Psoas muscle (tissue), 8 donors: ENCODE data around the gene COPE. TPM values are rescaled to one million over a fixed set of nuclear protein-coding genes. Genes with fewer than 3 reads are reported as not detected.
A peak's percentile ranks its signal among the peaks of the same experiment; 100 is the strongest.

Experiments used
- ATAC-seq, 4 donors: fragments of 200-7000 bp; cut with Tn5 transposase; one replicate each; pipeline ENCODE4 v1.9.1; 2020; ENCODE audit warnings: moderate library complexity in 3 of 4, mild to moderate bottlenecking in 2 of 4
- DNase-seq, 2 donors: peaks; one replicate each; pipeline ENCODE4 v3.0.0-alpha.2; 2020
- H3K27ac ChIP-seq: fragments of 200-600 bp; one replicate; pipeline ENCODE4 v1.8.0; 2022
- H3K27me3 ChIP-seq, 3 donors: fragments of 200-600 bp in 1 of 3; one replicate each; pipeline versions ENCODE4 v1.6.1 to v1.8.0; 2013 to 2022; ENCODE audit warnings: low read length in 2 of 3, mild to moderate bottlenecking in 2 of 3, moderate library complexity in 1 of 3; ENCODE audit not compliant: insufficient read depth in 3 of 3
- H3K36me3 ChIP-seq, 2 donors: fragments of 200-600 bp in 1 of 2; one replicate each; pipeline versions ENCODE4 v1.6.1 to v1.8.0; 2013 to 2022; ENCODE audit warnings: low read depth in 1 of 2, mild to moderate bottlenecking in 1 of 2, moderate library complexity in 1 of 2; ENCODE audit not compliant: insufficient read depth in 1 of 2
- H3K4me1 ChIP-seq: fragments of 200-600 bp; one replicate; pipeline ENCODE4 v1.8.0; 2022
- H3K4me3 ChIP-seq: fragments of 200-600 bp; one replicate; pipeline ENCODE4 v1.8.0; 2022; ENCODE audit warnings: mild to moderate bottlenecking
- H3K9me3 ChIP-seq: fragments of 200-600 bp; one replicate; pipeline ENCODE4 v1.8.0; 2022
- WGBS, 3 donors: extraction: QIAGEN DNeasy Blood & Tissue Kit; methylation state at CpG; one replicate each; pipeline versions ENCODE4 v1.1.6 to v1.1.7; 2013; 5-methylcytosine and 5-hydroxymethylcytosine counted together
- intact Hi-C, 2 donors: fragments of 100-400 bp; cut with DNase I; formaldehyde crosslinking; loops; one replicate each; pipeline versions ENCODE4 v1.11.0 to v1.14.2; 2022
- polyA plus RNA-seq, 3 donors: library from polyadenylated mRNA; stranded (reverse); fragments of 200-250 nt; gene quantifications; one replicate each; pipeline ENCODE4 v1.2.3, GENCODE V29; 2013
- total RNA-seq, 4 donors: library from RNA; stranded (reverse); fragmentation: NEBNext Ultra II Directional in 2 of 4; extraction: Animal tissue kit (Norgen Biotek cat#: 25700) in 2 of 4; gene quantifications; one replicate each; pipeline versions ENCODE4 v1.2.1 to v1.2.4, GENCODE V29; 2021 to 2023
- TF ChIP-seq, protein P1 (sequence below): fragments of 200-600 bp; IDR thresholded peaks from one replicate; pipeline ENCODE4 v1.8.0; 2022; ENCODE audit warnings: antibody characterized with exemption
- donor health status: healthy with polysubstance abuse.
- donor health status: DM: no; HTN: no; CAD: no; lungs with moderate emphysema.
- donor health status: Bipolar disorder and iron deficiency.
- donor health status: healthy.
- donor health status: DM: yes; HTN: yes; CAD: no.
- donor health status: DM: no; HTN: no; CAD: no.
- donor health status: DM: no; HTN: no; CAD: no.
- donor health status: DM: yes; HTN: yes; CAD: no.

Gene COPE
- total and polyA plus RNA-seq, 7 donors = 91.5 to 173 (median 110) TPM

DNA sequence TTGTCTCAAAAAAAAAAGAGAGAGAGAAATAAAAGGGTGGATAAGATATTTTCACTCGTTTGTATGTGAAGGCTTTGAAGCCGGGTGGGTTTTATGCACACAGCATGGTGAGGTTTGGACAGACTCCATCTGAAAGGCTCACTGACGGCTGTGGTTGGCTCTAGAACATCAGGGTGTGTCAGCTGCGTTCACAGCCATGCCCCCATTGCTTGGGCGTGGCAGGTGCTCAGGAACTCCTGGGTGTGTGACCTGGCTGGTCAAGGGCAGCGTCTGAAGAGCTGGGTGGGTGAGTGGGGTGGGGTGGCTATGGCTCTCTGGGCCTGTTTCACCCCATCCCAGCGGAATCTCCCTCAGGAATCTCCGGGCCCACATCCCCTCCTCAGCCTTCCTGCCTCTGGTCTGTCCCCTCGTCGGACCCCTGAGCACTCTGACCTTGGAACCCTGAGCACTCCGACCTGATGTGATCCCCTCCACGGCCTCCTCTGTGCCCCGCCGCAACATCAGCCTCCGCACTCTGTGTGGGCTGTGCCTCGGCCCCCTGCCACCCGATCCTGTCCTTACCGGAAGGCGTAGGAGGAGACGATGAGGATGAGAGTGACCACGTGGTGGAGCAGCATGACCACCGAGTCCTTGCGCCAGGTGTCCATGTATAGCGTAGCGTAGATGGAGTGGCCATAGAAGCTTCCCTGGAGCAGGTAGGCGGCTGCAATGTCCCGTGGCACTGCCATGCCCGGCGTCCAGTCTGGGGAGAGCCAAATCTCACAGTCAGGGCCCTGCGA, 35.5 kb downstream of the COPE start:
- Histone ChIP-seq H3K9me3 (no peaks in the 10 kb centered on the region), H3K27ac (no peak overlapping the region), H3K4me1 (no peaks in the 10 kb centered on the region), H3K27me3 (no peaks in the 10 kb centered on the region), H3K4me3 (no peak overlapping the region), H3K36me3 (peaks cover 0 to 13% of the 10 kb centered on the region in 2 donors)
- intact Hi-C loops = no loop called here
- DNase-seq (no peak), ATAC-seq (no peak)
- TF ChIP-seq, protein P1, sequence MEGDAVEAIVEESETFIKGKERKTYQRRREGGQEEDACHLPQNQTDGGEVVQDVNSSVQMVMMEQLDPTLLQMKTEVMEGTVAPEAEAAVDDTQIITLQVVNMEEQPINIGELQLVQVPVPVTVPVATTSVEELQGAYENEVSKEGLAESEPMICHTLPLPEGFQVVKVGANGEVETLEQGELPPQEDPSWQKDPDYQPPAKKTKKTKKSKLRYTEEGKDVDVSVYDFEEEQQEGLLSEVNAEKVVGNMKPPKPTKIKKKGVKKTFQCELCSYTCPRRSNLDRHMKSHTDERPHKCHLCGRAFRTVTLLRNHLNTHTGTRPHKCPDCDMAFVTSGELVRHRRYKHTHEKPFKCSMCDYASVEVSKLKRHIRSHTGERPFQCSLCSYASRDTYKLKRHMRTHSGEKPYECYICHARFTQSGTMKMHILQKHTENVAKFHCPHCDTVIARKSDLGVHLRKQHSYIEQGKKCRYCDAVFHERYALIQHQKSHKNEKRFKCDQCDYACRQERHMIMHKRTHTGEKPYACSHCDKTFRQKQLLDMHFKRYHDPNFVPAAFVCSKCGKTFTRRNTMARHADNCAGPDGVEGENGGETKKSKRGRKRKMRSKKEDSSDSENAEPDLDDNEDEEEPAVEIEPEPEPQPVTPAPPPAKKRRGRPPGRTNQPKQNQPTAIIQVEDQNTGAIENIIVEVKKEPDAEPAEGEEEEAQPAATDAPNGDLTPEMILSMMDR = no peak
- 84 to 88% (median 84%) methylated on average over 29 to 30 of the region's 30 CpGs for WGBS, 3 donors

DNA sequence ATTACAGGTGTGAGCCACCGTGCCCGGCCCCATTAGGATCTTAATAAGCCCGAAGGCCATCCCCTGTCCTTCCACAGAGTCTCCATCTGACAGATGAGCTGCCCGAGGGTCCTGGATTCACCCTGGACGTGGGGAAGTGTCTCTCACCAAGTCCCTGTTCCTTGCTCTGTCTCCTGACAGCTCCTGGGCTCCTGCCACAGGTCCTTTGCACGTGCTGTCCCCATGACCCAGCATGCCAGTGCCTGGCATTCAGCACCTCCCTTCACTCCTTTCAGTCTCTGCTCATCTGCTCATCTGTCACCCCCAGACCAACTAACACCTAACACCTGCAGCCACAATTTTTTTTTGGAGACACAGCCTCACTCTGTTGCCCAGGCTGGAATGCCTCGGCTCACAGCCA, 37.7 kb downstream of the COPE start:
- TF ChIP-seq, protein P1 = no peak
- 93 to 96% (median 94%) methylated on average over 7 of the region's 7 CpGs for WGBS, 3 donors
- Histone ChIP-seq H3K27me3 (no peaks in the 10 kb centered on the region), H3K4me1 (no peaks in the 10 kb centered on the region), H3K36me3 (peaks cover 0 to 24% of the 10 kb centered on the region in 2 donors), H3K4me3 (no peak overlapping the region), H3K27ac (no peak overlapping the region), H3K9me3 (no peaks in the 10 kb centered on the region)
- intact Hi-C loops = no loop called here
- DNase-seq (no peak), ATAC-seq (no peak)

DNA sequence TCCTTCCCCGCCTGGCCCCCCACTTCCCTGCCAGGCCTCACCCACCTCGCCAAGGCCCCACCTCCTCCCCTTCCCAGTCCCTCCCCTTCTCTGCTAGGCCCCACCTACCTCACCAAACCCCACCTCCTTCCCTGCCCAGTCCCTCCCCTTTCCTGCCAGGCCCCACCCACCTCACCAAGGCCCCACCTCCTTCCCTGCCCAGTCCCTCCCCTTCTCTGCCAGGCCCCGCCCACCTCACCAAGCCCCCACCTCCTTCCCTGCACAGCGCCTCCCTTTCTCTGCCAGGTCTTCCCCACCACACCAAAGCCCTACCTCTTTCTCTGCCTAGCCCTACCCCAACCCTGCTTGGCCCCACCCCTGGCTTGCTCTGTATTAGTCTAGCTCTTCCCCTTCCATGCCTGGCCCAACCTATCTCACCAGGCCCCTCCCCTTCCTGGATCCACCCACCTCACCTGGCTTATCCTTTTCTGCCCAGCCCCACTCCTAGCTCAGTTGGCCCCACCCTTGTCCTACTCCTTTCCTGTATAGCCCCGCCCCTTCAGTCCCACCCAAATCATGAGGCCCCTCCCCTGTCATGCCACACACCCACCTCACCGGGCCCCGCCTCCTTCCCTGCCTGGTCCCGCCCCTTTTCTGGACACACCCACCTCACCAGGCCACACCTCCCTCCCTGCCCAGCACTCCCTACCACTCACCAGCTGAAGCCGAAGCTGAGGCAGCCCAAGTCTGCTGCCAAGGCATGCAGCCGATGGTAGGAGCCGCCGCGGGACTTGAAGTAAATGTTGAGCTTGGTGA, 39.4 kb downstream of the COPE start:
- peak; percentile 37 to 75 (median 58) for ATAC-seq
- Histone ChIP-seq H3K27me3 (no peaks in the 10 kb centered on the region), H3K36me3 (peaks cover 0 to 24% of the 10 kb centered on the region in 2 donors), H3K9me3 (no peaks in the 10 kb centered on the region), H3K4me3 (no peak overlapping the region), H3K4me1 (no peaks in the 10 kb centered on the region), H3K27ac (no peak overlapping the region)
- TF ChIP-seq, protein P1 = no peak
- intact Hi-C loops = no loop called here
- WGBS, 3 donors = 75 to 85% (median 80%) methylated on average over 12 to 13 of the region's 13 CpGs
- no peak for DNase-seq

DNA sequence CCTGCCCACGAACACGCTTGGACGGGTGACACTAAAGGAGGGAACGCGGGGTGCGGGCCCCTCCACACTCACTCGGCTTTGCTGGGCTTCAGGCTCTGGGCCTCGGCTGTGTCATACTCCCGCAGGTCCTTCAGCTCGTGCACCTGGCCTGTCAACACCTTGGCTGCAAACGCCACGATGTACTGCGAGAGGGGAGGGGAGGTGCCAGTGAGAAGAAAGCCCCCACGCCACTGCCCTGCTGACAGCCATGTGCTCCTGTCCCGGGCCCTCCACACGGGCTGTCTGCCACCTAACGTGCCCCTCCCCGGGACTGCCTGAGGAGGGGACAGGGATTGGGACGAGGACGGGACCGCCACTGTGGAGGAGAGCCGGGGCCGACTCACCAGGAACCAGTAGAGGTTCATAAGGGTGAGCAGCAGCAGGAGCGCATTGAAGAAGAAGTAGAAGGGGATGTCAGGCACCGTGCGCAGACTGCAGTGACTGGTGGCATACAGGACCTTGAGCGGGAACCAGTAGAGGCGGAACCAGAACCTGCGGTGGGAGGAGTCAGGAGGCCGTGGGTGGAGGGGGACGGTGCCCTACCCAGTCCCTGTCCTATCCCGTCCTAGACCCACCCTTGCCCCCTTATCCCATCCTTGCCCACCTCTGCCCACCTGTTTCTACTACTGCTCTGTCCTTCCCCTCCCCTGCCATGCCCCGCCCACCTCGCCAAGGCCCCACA, 40.2 kb downstream of the COPE start:
- no peak overlapping the region for H3K4me3 ChIP-seq
- intact Hi-C loops = no loop called here
- no peaks in the 10 kb centered on the region for H3K4me1 ChIP-seq
- TF ChIP-seq, protein P1 = no peak
- no peak for DNase-seq
- ATAC-seq = peak in 2 of 4 donors; percentile 11 to 20
- peaks cover 0 to 29% of the 10 kb centered on the region in 2 donors for H3K36me3 ChIP-seq
- WGBS, 3 donors = 87 to 93% (median 89%) methylated on average over 32 to 34 of the region's 34 CpGs
- H3K27ac ChIP-seq = no peak overlapping the region
- H3K27me3 ChIP-seq = no peaks in the 10 kb centered on the region
- H3K9me3 ChIP-seq = no peaks in the 10 kb centered on the region
